ENCODE results near the gene TRIM3.

DNA sequence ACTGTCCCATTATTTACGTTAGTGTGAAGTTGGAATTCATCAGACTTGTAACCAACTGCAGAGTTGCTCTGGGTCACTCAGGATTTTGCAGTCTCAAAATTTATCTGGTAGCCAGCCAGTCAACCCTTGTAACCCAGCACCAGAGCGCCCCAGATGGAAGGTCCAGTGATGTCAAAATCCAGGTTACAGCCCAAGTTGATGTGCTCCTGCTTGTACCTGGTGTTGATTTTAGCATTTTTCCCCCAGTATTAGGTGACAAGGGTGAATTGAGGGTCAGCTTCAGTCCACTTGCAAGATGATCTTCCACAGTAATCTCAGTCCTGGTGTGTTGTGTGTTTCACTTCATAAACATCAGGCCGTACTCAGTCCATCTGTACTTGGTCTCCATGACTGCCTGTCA, 15.1 kb upstream of the TRIM3 start:
- no peak for TF ChIP-seq POLR2AphosphoS5 (IDR thresholded peaks at IDR 0.05)
- TF ChIP-seq CTCF (IDR thresholded peaks at IDR 0.05): no peak
- TF ChIP-seq POLR2A (IDR thresholded peaks at IDR 0.05): no peak
